C4-2B (cell line): ENCODE results near the gene FBXW12.

Experiments used
- H3K27ac ChIP-seq: fragments of 450-650 bp; 2 replicates; pipeline ENCODE4 v1.5.1; 2017
- ZFX ChIP-seq: fragments of 450-650 bp; IDR thresholded peaks from 2 replicates; pipeline ENCODE4 v1.6.1; 2017
- TF ChIP-seq, protein P1 (sequence below): fragments of 450-650 bp; conservative IDR thresholded peaks from 2 replicates; pipeline ENCODE4 v1.5.1; 2017; ENCODE audit warnings: mild to moderate bottlenecking

Gene FBXW12

DNA sequence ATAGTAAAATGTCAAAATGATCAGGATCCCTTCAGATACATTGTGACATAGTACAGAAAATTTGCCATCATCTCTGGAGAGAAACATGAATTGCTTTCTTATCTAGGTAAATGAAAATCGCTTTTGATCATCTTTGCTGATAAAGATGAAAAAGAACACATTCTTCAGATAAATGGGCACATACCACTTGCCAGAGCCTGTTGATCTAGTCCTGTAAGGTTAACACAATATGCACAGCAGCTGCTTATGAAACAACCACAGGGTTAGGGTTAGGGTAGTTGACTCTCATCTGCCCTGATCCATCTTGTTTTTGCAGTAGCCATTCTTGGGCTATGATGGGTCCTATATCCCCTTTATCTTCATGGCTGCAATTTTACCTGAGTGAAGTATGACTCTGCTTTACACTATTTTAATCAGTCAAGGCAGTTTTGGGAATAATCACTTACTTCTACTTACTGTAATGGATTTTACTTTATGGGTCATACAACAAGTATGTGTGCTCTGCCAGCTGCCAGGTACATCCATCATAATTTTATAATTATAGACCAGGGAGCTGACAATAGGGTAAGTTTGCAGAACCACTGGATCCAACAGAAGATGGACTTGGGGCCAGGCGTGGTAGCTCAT lies 26.0 kb upstream of the FBXW12 start:
- peak overlapping the region; percentile 22 for H3K27ac ChIP-seq
- no peak for TF ChIP-seq ZFX
- TF ChIP-seq, protein P1, sequence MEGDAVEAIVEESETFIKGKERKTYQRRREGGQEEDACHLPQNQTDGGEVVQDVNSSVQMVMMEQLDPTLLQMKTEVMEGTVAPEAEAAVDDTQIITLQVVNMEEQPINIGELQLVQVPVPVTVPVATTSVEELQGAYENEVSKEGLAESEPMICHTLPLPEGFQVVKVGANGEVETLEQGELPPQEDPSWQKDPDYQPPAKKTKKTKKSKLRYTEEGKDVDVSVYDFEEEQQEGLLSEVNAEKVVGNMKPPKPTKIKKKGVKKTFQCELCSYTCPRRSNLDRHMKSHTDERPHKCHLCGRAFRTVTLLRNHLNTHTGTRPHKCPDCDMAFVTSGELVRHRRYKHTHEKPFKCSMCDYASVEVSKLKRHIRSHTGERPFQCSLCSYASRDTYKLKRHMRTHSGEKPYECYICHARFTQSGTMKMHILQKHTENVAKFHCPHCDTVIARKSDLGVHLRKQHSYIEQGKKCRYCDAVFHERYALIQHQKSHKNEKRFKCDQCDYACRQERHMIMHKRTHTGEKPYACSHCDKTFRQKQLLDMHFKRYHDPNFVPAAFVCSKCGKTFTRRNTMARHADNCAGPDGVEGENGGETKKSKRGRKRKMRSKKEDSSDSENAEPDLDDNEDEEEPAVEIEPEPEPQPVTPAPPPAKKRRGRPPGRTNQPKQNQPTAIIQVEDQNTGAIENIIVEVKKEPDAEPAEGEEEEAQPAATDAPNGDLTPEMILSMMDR = no peak

DNA sequence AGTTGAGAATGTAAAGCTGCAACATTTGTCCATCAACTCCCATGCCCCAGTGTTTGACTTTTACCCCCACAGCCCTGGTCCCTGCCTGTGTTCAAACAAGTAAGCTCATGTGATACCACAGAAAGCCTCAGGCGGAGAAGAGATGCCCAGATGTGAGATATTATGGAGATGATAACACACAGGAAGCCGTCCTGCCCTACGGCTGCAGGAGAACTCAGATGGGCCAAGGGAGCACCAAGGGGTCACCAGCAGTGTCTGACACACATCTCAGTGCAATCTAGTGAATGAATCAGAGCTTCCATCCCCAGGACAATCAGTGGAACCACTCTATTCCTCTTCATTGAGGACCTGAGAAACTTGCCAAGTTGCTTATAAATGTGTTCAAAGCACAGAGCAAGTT lies 24.5 kb upstream of the FBXW12 start:
- TF ChIP-seq, protein P1 = no peak
- TF ChIP-seq ZFX = no peak
- H3K27ac ChIP-seq = no peak overlapping the region

DNA sequence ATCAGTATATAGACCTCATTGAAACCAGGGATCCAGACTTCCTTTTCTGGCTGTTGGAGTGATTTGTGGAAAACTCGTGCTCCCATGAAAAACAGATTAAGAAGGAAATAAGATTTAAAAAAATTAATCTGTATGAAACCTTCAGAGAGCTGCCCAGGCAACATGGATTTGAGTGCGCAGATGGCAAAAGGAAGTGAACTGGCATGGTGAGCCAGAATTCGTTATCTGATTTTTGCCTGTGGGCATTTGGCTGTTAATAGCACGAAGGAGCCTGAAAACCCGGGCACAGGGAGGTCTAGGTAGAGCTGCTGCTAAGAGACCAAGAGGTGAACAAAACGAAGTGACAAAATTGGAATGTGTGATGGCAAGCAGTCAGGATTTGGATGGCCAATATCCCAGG lies 19.5 kb upstream of the FBXW12 start:
- no peak for TF ChIP-seq ZFX
- TF ChIP-seq, protein P1 = no peak
- H3K27ac ChIP-seq = no peak overlapping the region; the same call in 1 of the 2 replicates

DNA sequence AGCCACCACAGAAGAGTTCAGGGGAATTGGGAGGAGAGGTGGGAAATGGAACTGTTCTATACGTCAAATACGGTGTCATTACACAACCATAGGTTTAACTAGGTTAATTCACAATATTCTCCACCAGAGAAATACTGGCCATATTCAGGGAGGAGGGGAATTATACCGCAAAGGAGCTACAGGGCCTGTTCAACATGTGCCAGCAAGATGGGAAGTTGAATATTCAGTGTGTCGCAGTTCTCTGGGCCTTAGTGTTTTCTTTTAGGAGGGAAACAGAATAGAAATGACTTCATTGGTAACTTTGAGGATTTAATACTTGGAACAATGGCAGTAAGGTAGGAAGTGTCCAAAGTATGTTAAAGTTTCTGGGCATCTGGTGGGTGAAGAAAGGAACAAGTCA lies 18.0 kb upstream of the FBXW12 start:
- TF ChIP-seq, protein P1 = no peak
- no peak for TF ChIP-seq ZFX

DNA sequence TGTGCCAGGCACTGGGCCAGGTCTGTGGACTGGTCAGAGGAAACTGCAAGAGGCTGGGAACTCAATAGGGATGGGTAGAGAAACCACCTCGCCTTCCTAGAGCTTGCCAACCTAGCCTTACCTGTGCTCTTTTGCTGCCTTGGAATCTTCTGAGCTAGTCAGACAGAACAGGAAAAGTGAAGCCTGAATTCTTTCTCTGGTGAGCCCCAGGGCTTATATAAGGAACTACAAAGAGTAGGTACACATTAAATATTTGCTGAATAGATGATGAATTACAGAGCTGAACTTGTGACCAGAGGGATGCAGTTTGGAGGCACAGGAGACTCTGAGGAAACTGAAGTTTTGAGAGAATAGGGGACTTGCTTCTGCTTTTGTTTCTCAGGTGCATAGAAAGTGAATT lies 15.6 kb upstream of the FBXW12 start:
- TF ChIP-seq ZFX = no peak
- TF ChIP-seq, protein P1 = no peak
- H3K27ac ChIP-seq = no peak overlapping the region

More for the DNA sequence above, 18.0 kb upstream of the FBXW12 start:
- H3K27ac ChIP-seq = no peak overlapping the region

DNA sequence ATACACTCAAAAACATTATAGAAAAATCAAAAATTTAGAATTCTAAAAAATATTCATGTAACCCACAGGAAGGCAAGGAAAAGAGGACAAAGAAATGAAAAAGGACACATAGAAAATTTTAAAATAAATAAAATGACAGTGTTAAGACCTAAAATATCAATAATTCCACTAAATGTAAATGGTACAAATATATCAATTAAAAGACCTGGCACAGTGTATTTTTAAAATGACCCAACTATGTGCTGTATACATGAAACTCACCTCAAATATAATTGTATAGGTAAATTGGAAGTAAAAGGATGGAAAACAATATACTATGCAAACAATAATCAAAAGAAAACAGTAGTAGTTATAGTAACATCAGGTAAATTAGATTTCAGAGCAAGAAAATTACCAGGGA lies 10.1 kb upstream of the FBXW12 start:
- TF ChIP-seq ZFX = no peak
- TF ChIP-seq, protein P1 = no peak
- no peak overlapping the region for H3K27ac ChIP-seq

DNA sequence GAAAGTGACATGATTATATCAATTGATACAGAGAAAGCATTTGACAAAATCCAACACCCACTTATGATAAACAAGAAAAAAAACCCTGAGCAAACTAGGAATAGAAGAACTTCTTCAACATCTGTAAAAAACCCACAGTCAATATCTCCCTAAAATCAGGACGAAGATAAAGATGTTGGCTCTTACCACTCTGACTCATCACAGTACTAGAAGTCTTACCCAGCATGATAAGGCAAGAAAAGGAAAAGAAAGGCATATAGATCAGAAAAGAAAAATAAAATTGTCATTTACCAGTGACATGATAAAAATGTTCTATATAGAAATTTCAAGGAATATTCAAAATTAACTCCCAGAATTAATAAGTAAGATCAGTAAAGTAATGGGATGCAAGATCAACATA lies 7.2 kb upstream of the FBXW12 start:
- no peak for TF ChIP-seq ZFX
- TF ChIP-seq, protein P1 = no peak

More for the DNA sequence above, 7.2 kb upstream of the FBXW12 start:
- H3K27ac ChIP-seq = no peak overlapping the region
